SU-DHL-6 (cell line): ENCODE measurements around the gene IL10.

Source experiments
- EZH2phosphoT487 ChIP-seq: fragments of 200-600 bp; sonication (generic), shearing (Covaris generic); conservative IDR thresholded peaks from 2 replicates; pipeline ENCODE4 v1.6.1; 2018; ENCODE audit warnings: mild to moderate bottlenecking, antibody characterized with exemption, low read length, moderate library complexity, mixed read lengths
- TF ChIP-seq, protein P1 (sequence below): fragments of 200-600 bp; sonication (generic); IDR thresholded peaks from one replicate; pipeline ENCODE4 v1.5.1; 2017; ENCODE audit warnings: antibody characterized with exemption, mild to moderate bottlenecking, low read length, moderate library complexity; ENCODE audit not compliant: insufficient read depth, poor library complexity, severe bottlenecking

DNA sequence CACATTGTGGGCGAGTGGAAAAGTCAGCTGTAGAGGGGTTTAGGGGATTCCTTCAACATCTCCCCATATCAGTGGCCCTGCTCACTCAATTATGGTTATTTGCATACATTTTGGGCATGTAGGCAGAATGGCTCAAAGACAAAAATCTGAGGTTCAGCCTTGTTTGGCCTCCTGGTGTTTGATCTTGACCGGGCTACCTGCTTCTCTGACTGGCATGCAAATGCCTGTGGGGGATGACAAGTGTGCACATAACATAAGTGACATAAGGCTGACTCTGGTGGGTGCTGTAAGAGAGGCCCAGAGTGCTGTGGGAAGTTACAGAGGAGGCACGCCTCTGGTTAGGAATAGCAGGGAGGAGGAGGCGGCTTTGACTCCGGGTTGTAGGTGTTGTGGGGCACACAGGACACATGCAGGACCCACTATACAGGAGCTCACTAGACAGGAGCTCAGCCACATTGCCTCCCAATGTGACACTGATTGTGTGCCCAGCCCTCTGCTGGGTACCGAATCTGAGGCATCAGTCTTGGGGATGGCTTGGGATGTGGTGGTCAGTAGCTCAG lies 31.1 kb downstream of the IL10 start:
- no peak for TF ChIP-seq EZH2phosphoT487
- TF ChIP-seq, protein P1, sequence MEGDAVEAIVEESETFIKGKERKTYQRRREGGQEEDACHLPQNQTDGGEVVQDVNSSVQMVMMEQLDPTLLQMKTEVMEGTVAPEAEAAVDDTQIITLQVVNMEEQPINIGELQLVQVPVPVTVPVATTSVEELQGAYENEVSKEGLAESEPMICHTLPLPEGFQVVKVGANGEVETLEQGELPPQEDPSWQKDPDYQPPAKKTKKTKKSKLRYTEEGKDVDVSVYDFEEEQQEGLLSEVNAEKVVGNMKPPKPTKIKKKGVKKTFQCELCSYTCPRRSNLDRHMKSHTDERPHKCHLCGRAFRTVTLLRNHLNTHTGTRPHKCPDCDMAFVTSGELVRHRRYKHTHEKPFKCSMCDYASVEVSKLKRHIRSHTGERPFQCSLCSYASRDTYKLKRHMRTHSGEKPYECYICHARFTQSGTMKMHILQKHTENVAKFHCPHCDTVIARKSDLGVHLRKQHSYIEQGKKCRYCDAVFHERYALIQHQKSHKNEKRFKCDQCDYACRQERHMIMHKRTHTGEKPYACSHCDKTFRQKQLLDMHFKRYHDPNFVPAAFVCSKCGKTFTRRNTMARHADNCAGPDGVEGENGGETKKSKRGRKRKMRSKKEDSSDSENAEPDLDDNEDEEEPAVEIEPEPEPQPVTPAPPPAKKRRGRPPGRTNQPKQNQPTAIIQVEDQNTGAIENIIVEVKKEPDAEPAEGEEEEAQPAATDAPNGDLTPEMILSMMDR, result no peak
